OCI-LY3 (cell line): Measurements from ENCODE around the gene WFDC5.

ENCODE experiments used
- EZH2phosphoT487 ChIP-seq: fragments of 200-600 bp; shearing (Covaris generic); IDR thresholded peaks from 2 replicates; pipeline ENCODE4 v1.6.1; 2018; ENCODE audit warnings: antibody characterized with exemption, mixed run types, low read depth
- TF ChIP-seq, protein P1 (sequence below): fragments of 200-600, 300-600 bp; sonication (generic); IDR thresholded peaks from 2 replicates; pipeline ENCODE4 v1.5.1; 2014; ENCODE audit warnings: antibody characterized with exemption, low read length, low read depth

DNA sequence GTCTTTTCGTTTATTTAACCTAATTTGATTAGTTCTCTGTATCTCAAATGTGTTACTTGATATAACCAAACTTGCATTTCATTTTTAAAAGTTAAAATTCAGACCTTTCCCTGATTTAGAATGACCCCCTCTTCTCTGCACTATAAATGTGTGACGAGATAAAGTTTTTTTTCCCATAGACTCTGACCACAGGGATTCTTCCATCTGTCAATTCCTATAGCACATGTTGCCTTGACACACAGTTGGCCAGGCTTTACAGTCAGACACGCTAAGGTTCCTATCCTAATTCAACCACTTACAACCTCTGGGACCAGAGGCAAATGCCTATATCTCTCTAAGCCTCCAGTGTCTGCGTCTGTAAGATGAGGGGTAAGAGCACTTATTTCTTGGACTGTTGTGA is 54.7 kb downstream of the WFDC5 start:
- TF ChIP-seq, protein P1, sequence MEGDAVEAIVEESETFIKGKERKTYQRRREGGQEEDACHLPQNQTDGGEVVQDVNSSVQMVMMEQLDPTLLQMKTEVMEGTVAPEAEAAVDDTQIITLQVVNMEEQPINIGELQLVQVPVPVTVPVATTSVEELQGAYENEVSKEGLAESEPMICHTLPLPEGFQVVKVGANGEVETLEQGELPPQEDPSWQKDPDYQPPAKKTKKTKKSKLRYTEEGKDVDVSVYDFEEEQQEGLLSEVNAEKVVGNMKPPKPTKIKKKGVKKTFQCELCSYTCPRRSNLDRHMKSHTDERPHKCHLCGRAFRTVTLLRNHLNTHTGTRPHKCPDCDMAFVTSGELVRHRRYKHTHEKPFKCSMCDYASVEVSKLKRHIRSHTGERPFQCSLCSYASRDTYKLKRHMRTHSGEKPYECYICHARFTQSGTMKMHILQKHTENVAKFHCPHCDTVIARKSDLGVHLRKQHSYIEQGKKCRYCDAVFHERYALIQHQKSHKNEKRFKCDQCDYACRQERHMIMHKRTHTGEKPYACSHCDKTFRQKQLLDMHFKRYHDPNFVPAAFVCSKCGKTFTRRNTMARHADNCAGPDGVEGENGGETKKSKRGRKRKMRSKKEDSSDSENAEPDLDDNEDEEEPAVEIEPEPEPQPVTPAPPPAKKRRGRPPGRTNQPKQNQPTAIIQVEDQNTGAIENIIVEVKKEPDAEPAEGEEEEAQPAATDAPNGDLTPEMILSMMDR, result no peak
- no peak for TF ChIP-seq EZH2phosphoT487
